Measurements from ENCODE around the gene TGFB3. TPM values are rescaled to one million over a fixed set of nuclear protein-coding genes. Genes with fewer than 3 reads are reported as not detected.

TGFB3 gene
- total and polyA plus RNA-seq, 10 donors, result 4.0 to 61.0 (median 8.3) TPM

- H3K27ac ChIP-seq, result peak overlapping the region in 2 of 8 donors; percentile 59 to 80
- peaks cover 0 to 34% (median 11%) of the 10 kb centered on the region in 6 donors for H3K36me3 ChIP-seq
- DNase-seq, result no peak
- no peak overlapping the region for H3K4me3 ChIP-seq
- TF ChIP-seq POLR2AphosphoS5 (IDR thresholded peaks at IDR 0.05) (no peak), POLR2A (IDR thresholded peaks at IDR 0.05) (no peak), CTCF (IDR thresholded peaks at IDR 0.05 in 8 of 11, conservative IDR thresholded peaks at IDR 0.05 in 3 of 11) (no peak)
- WGBS, 5 donors, result 67 to 78% (median 75%) methylated on average over 3 of the region's 3 CpGs
- intact Hi-C loops (cut with DNase I; ENCODE audit: low total_unique reads), result no loop called here
- peaks cover 0 to 23% (median 3%) of the 10 kb centered on the region in 6 donors for H3K4me1 ChIP-seq
- H3K9me3 ChIP-seq, result no peaks in the 10 kb centered on the region
- H3K27me3 ChIP-seq (replicated peaks in 1 of 7), result no peaks in the 10 kb centered on the region
These were observed 20.1 kb downstream of the TGFB3 start for GRCh38 chr14:75961662-75962061.

- H3K27me3 ChIP-seq (replicated peaks in 1 of 7), result no peaks in the 10 kb centered on the region
- peak overlapping the region in 7 of 8 donors; percentile 14 to 80 (median 43) for H3K27ac ChIP-seq
- no peak for TF ChIP-seq CTCF (IDR thresholded peaks at IDR 0.05 in 8 of 11, conservative IDR thresholded peaks at IDR 0.05 in 3 of 11)
- TF ChIP-seq POLR2A (IDR thresholded peaks at IDR 0.05), result no peak
- TF ChIP-seq POLR2AphosphoS5 (IDR thresholded peaks at IDR 0.05), result no peak
- peaks cover 0 to 35% (median 10%) of the 10 kb centered on the region in 6 donors for H3K36me3 ChIP-seq
- WGBS, 5 donors, result 49 to 81% (median 69%) methylated on average over 6 of the region's 6 CpGs
- no peak overlapping the region for H3K4me3 ChIP-seq
- intact Hi-C loops (cut with DNase I; ENCODE audit: low total_unique reads), result no loop called here
- no peaks in the 10 kb centered on the region for H3K9me3 ChIP-seq
- H3K4me1 ChIP-seq, result peaks cover 0 to 19% (median 3%) of the 10 kb centered on the region in 6 donors
- DNase-seq, result no peak
These were observed 21.6 kb downstream of the TGFB3 start for GRCh38 chr14:75960231-75960630.

GRCh38 chr14:75959031-75959430, 22.8 kb downstream of the TGFB3 start:
- peak; percentile 66 for DNase-seq
- intact Hi-C loops (cut with DNase I; ENCODE audit: low total_unique reads), result no loop called here
- H3K36me3 ChIP-seq, result peaks cover 0 to 32% (median 7%) of the 10 kb centered on the region in 6 donors
- H3K4me3 ChIP-seq, result no peak overlapping the region
- WGBS, 5 donors, result 95 to 98% (median 95%) methylated on average over 8 to 9 of the region's 9 CpGs
- peak overlapping the region in 2 of 8 donors; percentile 59 to 80 for H3K27ac ChIP-seq
- TF ChIP-seq POLR2A (IDR thresholded peaks at IDR 0.05), result no peak
- no peak for TF ChIP-seq POLR2AphosphoS5 (IDR thresholded peaks at IDR 0.05)
- TF ChIP-seq CTCF (IDR thresholded peaks at IDR 0.05 in 8 of 11, conservative IDR thresholded peaks at IDR 0.05 in 3 of 11), result no peak
- no peaks in the 10 kb centered on the region for H3K9me3 ChIP-seq
- H3K27me3 ChIP-seq (replicated peaks in 1 of 7), result no peaks in the 10 kb centered on the region
- H3K4me1 ChIP-seq, result peaks cover 0 to 19% (median 3%) of the 10 kb centered on the region in 6 donors

GRCh38 chr14:75952489-75952888, 29.3 kb downstream of the TGFB3 start:
- Histone ChIP-seq H3K36me3 (peaks cover 0 to 15% (median 0%) of the 10 kb centered on the region in 6 donors), H3K4me1 (no peaks in the 10 kb centered on the region), H3K27me3 (replicated peaks in 1 of 7) (no peaks in the 10 kb centered on the region), H3K27ac (no peak overlapping the region), H3K4me3 (no peak overlapping the region), H3K9me3 (peaks cover 0 to 4% (median 0%) of the 10 kb centered on the region in 8 donors)
- no peak for DNase-seq
- intact Hi-C loops (cut with DNase I; ENCODE audit: low total_unique reads), result no loop called here
- TF ChIP-seq POLR2AphosphoS5 (IDR thresholded peaks at IDR 0.05), result no peak
- no peak for TF ChIP-seq POLR2A (IDR thresholded peaks at IDR 0.05)
- no peak for TF ChIP-seq CTCF (IDR thresholded peaks at IDR 0.05 in 8 of 11, conservative IDR thresholded peaks at IDR 0.05 in 3 of 11)
- WGBS, 5 donors, result 95 to 98% (median 97%) methylated on average over 3 of the region's 3 CpGs
